Stimulated activated memory B cell treated with anti-CD40 and anti-IgM and Interleukin-4, amounts not matched to agents 10 μg/mL and 1 μg/mL and 100 μg/mL, for 72 hours (primary cell): ENCODE results near the gene BMPER.

ENCODE experiments used
- ATAC-seq: fragments of 150-1000 bp; cut with Tn5 transposase; 2 replicates; pipeline ENCODE4 v1.10.0; 2021
- H3K27ac Mint-ChIP-seq: one replicate; pipeline ENCODE4 v1.8.0; 2022; ENCODE audit warnings: mild to moderate bottlenecking, mixed read lengths
- H3K27me3 Mint-ChIP-seq: one replicate; pipeline ENCODE4 v1.8.0; 2022; ENCODE audit warnings: mixed read lengths
- H3K36me3 Mint-ChIP-seq: one replicate; pipeline ENCODE4 v1.8.0; 2022; ENCODE audit warnings: mixed read lengths
- H3K4me1 Mint-ChIP-seq: one replicate; pipeline ENCODE4 v1.8.0; 2022; ENCODE audit warnings: mixed read lengths
- H3K4me3 Mint-ChIP-seq: one replicate; pipeline ENCODE4 v1.8.0; 2022; ENCODE audit warnings: mild to moderate bottlenecking, moderate library complexity, mixed read lengths
- H3K9me3 Mint-ChIP-seq: one replicate; pipeline ENCODE4 v1.8.0; 2022; ENCODE audit warnings: mixed read lengths

The BMPER gene

DNA sequence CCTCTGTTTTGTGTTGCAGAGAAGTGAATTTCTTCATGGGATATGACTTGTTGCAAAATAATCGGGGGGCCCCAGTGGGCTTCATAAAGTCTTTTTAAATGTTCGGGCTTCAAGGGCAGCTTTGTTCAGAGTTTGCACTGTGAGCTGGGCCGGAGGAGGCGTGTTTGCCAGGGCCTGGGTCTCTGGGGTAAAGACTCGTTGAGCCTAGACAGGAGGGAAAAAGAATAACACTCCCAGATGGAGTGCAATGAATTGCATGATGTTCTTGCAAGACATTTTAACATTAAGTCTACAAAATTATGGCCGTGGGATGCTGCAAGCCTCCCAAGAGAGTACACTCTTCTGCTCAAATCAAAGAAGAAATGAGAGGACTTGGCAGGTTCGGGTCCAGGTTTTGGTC, 23.6 kb downstream of the BMPER start:
- H3K9me3 Mint-ChIP-seq: no peaks in the 10 kb centered on the region
- no peaks in the 10 kb centered on the region for H3K4me1 Mint-ChIP-seq
- no peak overlapping the region for H3K4me3 Mint-ChIP-seq
- H3K36me3 Mint-ChIP-seq: no peaks in the 10 kb centered on the region
- H3K27me3 Mint-ChIP-seq: peaks cover 45% of the 10 kb centered on the region
- ATAC-seq: no peak
- H3K27ac Mint-ChIP-seq: no peak overlapping the region

DNA sequence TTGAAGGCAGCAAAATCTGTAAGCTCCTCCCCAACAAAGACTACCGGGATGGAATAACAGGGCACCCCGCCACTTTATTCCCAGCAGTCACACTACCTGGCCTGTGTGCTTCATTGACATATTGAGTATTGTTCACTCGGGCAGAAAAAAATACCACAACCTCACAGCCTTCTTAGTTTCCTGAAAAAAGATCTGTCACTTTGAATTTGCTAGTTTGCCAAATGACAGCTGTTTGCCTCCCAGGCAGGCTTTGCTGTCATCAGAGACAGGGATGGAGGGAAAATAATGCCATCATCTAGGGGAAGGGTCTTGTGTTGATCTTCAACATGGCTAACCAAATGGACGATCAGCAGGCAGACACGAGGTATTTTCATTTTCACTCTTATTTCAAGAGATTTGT, 26.9 kb downstream of the BMPER start:
- no peaks in the 10 kb centered on the region for H3K36me3 Mint-ChIP-seq
- H3K27me3 Mint-ChIP-seq: peaks cover 39% of the 10 kb centered on the region
- no peaks in the 10 kb centered on the region for H3K4me1 Mint-ChIP-seq
- no peaks in the 10 kb centered on the region for H3K9me3 Mint-ChIP-seq
- no peak overlapping the region for H3K27ac Mint-ChIP-seq
- no peak for ATAC-seq
- H3K4me3 Mint-ChIP-seq: no peak overlapping the region

DNA sequence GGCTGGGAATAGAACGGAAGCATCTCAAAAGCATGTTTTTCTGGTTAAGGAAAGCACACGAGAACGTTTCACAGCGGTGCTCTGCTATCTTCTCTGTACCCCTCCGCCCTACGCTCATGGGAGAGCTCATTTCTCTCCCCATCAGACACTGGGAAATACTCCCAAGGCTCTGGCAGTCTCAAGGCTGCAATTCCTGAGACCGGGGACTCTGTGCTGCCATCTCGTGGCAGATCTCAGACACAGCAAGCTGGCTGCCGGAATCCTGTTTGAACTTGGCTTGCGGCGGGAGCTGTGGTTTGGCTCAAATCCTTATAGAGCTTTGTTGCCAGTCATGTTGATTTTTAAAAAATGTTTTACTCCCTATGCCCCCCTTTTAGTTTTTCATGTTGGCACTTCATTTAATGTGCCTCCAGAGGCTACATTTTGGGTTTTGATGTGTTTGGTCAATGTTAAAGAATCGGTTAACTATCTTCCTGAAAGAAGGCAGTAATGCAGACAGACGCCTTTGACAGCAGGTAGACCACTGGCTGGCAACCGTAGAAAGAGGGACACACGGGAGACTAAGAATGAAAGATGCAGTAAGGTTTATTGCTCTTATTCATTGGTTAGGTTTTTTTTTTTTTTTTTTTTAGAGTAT, 27.6 kb downstream of the BMPER start:
- H3K27me3 Mint-ChIP-seq: peaks cover 44% of the 10 kb centered on the region
- H3K27ac Mint-ChIP-seq: no peak overlapping the region
- H3K4me1 Mint-ChIP-seq: no peaks in the 10 kb centered on the region
- no peak for ATAC-seq
- H3K4me3 Mint-ChIP-seq: no peak overlapping the region
- H3K9me3 Mint-ChIP-seq: no peaks in the 10 kb centered on the region
- no peaks in the 10 kb centered on the region for H3K36me3 Mint-ChIP-seq

DNA sequence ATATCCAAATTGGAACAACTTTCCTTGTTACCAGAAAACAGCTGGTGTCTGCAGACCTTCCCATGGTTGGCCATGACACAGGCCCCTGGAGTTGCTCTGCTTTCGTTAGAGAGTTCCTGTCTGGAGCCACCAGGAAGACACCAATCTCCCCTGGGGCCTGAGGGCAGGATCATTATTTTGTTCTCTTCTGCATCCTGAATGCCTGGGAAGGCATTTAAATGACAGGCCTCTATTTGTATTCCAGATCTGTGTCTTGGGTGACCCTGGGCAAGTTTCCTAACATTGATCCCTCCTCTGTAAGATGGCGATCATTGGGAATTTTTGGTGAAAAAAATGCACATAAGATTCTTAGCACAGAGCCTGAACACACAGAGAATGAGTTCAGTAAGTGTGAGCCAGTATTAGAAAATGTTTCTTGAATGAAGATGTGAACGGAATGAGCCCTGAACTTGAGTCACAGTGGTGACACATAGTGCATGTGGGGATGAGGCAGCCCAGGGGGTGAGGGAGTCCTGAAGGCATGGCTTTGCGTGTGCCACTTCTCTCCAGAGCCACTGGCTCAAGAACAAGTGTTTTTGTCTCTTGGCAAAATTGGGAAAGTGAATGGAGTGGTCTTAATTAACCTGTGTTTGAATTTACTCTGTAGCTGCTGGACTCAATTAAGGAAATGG, 28.4 kb downstream of the BMPER start:
- H3K27ac Mint-ChIP-seq: no peak overlapping the region

DNA sequence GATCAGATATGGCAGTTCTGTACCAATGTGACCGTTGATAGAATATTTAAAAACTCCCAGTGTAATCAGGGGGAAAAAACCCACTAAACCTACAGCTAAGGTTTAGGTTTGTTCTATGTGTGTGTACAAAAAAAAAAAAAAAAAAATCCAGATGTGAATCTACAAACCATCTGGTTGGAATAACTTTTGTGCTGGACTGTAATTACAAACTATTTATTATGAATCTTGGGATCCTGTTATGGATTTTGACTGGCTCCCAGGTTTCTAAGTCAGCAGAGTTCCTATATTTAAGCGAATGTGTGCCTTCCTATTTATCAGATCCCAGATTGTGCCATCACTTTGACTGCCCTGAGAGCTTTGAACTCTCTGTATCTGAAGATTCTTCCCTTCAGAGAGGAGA, 29.1 kb downstream of the BMPER start:
- Mint-ChIP-seq H3K27me3 (peaks cover 40% of the 10 kb centered on the region), H3K27ac (no peak overlapping the region), H3K4me3 (no peak overlapping the region), H3K36me3 (no peaks in the 10 kb centered on the region), H3K4me1 (no peaks in the 10 kb centered on the region), H3K9me3 (no peaks in the 10 kb centered on the region)
- ATAC-seq: no peak

More for the DNA sequence above, 28.4 kb downstream of the BMPER start:
- no peaks in the 10 kb centered on the region for H3K9me3 Mint-ChIP-seq
- no peaks in the 10 kb centered on the region for H3K4me1 Mint-ChIP-seq
- ATAC-seq: no peak
- H3K27me3 Mint-ChIP-seq: peaks cover 39% of the 10 kb centered on the region
- no peaks in the 10 kb centered on the region for H3K36me3 Mint-ChIP-seq
- H3K4me3 Mint-ChIP-seq: no peak overlapping the region

DNA sequence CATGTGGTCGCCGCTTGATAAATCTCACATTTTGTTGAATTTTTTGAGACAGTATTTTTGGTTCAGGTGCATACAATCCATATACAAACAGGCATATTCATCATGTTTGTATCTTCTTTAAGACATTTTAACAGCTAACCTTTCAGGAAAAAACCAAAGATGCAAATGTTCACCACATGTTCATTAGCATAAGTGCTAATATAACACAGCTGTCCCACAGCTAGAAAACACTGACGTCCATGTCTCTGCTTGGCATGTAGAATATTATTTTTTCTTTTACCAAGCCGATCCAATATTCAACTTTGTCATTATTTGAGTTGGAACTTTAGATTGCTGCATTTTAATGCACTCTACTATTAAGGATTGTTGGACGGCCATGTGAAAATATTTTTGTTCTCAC, 31.2 kb downstream of the BMPER start:
- no peaks in the 10 kb centered on the region for H3K36me3 Mint-ChIP-seq
- no peak overlapping the region for H3K27ac Mint-ChIP-seq
- no peak overlapping the region for H3K4me3 Mint-ChIP-seq
- H3K27me3 Mint-ChIP-seq: peaks cover 50% of the 10 kb centered on the region
- H3K9me3 Mint-ChIP-seq: no peaks in the 10 kb centered on the region
- no peaks in the 10 kb centered on the region for H3K4me1 Mint-ChIP-seq
- ATAC-seq: no peak

DNA sequence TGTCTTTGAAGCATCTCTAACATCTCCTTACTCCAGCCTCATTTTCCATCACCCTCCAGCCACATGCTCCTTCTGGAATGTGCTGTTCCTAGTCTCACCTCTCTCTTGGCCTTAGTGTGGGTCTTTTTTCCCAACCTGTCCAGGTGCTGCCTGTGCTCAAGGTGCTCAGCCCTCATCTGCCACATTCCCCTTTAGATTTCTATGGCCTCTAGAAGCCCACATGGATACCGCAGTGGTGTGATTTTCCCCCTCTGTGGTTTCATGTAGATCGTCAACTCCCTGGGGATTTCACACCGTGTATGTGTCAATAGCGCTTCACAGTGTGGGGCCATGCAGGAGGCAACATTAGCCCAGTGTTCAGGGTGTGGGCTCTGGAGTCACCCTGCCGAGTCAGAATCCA, 32.5 kb downstream of the BMPER start:
- Mint-ChIP-seq H3K4me3 (no peak overlapping the region), H3K36me3 (no peaks in the 10 kb centered on the region), H3K9me3 (no peaks in the 10 kb centered on the region), H3K27me3 (peaks cover 41% of the 10 kb centered on the region), H3K27ac (no peak overlapping the region), H3K4me1 (no peaks in the 10 kb centered on the region)
- peak; percentile 25 for ATAC-seq

DNA sequence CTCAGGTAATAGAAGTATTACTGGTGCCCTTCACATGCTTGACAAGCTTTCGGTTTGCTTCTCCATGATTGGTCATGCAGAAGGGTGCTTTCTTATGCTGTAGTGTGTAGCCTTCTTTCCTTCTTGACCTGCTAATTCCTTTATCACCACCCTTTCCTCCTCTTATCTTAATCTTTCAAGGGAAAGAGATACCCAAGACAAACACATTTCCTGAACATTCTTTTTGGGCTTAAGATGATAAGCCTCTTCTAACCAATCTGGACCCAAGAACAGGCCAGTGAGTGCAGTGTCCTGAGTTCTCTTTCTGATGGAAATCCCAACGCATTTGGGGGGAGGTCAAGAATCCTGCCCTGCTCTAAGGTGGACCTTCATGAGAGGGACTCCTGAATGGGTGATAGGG, 33.8 kb downstream of the BMPER start:
- Mint-ChIP-seq H3K4me3 (no peak overlapping the region), H3K4me1 (no peaks in the 10 kb centered on the region), H3K27me3 (peaks cover 28% of the 10 kb centered on the region), H3K27ac (no peak overlapping the region), H3K9me3 (no peaks in the 10 kb centered on the region), H3K36me3 (no peaks in the 10 kb centered on the region)
- no peak for ATAC-seq

DNA sequence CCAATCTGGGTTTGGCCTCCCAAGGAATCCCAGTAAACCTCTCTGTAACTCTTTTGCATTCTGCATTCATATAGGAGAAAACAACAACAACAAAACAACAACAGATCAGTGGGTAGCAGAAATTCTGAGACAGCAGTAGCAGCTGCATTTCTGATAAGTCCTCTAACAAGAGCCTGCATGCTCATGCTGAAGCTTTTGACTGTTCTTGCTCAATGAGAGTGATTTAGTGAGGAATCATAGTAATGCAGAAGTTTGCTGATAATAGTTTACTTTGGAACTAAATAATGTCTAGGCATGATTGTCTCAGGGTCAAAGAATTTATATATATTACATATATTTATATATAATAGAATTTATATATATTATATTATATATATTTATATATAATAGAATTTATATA, 35.2 kb downstream of the BMPER start:
- H3K27ac Mint-ChIP-seq: no peak overlapping the region
- H3K4me1 Mint-ChIP-seq: no peaks in the 10 kb centered on the region
- peaks cover 26% of the 10 kb centered on the region for H3K27me3 Mint-ChIP-seq
- H3K9me3 Mint-ChIP-seq: no peaks in the 10 kb centered on the region
- no peak overlapping the region for H3K4me3 Mint-ChIP-seq
- no peaks in the 10 kb centered on the region for H3K36me3 Mint-ChIP-seq
- ATAC-seq: no peak

DNA sequence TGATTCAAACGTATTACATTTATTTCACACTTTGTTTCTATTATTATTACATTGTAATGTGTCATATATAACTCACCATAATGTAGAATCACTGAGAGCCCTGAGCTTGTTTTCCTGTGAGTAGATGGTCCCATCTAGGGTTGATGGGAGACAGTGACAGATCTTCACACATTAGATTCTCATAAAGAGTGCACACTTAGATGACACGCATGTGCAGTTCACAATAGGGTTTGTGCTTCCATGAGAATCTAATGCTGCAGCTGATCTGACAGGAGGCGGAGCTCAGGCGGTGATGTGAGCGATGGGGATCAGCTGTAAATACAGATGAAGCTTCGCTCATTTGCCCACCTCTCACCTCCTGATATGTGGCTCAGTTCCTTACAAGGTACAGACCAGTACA, 36.1 kb downstream of the BMPER start:
- Mint-ChIP-seq H3K27ac (no peak overlapping the region), H3K4me1 (no peaks in the 10 kb centered on the region), H3K27me3 (peaks cover 35% of the 10 kb centered on the region), H3K36me3 (no peaks in the 10 kb centered on the region), H3K9me3 (no peaks in the 10 kb centered on the region), H3K4me3 (no peak overlapping the region)
- ATAC-seq: peak; percentile 6

DNA sequence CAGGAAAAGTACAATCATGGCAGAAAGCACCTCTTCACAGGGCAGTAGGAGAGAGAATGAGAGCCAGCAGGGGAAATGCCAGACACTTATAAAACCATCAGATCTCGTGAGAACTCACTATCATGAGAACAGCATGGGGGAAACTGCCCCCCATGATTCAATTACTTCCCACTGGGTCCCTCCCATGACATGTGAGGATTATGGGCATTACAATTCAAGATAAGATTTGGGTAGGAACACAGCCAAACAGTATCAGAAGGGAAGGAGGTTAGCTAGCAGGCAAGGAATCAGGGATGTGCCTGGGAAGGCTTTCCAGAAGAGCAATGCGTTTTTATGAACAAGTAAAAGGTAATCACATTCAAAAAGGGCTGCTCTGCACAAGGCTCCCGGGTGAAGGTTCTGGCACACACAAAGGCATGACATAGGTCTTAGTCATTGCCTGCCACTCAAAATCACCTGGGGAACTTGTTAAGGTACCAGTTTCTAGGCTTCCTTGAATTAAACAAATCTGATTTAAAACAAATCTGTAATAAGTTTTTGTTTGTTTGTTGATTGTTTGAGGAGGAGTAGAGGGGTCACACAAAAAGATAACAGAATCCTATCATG, 40.9 kb downstream of the BMPER start:
- Mint-ChIP-seq H3K4me3 (no peak overlapping the region), H3K27me3 (peaks cover 19% of the 10 kb centered on the region), H3K27ac (no peak overlapping the region), H3K9me3 (peaks cover 4% of the 10 kb centered on the region), H3K36me3 (no peaks in the 10 kb centered on the region), H3K4me1 (no peaks in the 10 kb centered on the region)
- no peak for ATAC-seq

DNA sequence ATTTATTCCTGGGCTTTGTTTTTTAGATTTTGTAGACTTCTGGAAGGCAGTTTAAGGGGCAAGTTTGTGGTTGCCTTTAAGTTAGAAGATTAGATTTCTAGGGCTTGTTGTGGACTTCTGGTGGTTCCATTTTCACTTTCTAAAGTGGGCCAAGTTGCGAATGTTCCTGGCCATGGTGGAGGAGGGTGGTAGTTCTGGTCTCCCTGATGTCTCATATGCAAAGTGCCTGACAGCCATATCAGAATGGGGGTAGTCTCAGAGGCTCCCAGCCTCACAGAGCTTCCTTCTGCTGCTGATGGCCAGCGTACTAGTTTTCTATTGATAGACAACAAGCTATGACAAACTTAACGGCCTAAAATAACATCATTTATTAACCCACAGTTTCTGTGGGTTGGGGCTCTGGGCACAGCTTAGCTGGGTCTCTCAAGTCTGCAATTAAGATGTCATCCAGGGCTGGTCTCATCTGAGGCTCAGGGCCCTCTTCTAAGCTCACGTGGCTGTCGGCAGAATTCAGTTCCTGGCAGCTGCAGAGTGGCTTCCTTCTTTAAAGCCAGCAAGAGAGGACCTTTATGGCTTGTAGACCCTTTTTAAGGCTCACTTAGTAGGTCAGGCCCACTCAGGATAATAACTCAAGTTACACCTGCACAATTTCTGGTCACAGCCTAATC, 44.8 kb downstream of the BMPER start:
- peaks cover 4% of the 10 kb centered on the region for H3K9me3 Mint-ChIP-seq
- no peaks in the 10 kb centered on the region for H3K36me3 Mint-ChIP-seq
- ATAC-seq: no peak
- no peaks in the 10 kb centered on the region for H3K4me1 Mint-ChIP-seq
- H3K27me3 Mint-ChIP-seq: peaks cover 19% of the 10 kb centered on the region
- H3K27ac Mint-ChIP-seq: no peak overlapping the region
- H3K4me3 Mint-ChIP-seq: no peak overlapping the region

DNA sequence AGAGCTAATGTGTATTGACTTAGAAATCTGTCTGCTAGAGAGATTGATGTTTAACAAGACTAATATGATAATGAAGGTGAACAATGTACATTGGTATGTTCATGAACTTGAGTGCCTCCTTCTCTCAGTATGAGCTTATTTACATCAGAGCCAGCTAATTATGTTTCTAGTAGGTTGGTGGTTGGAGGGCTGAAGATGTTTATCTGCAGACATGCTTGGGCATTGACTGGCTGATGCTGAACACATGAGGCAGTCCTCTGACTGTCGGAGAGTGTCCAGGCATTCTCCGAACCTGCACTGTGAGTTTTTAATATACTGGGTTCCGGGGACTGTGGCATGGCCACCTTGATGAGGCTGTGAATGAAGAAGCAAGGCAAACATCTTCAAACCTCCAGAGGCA, 47.5 kb downstream of the BMPER start:
- no peak overlapping the region for H3K4me3 Mint-ChIP-seq
- H3K27me3 Mint-ChIP-seq: peaks cover 8% of the 10 kb centered on the region
- no peak overlapping the region for H3K27ac Mint-ChIP-seq
- peaks cover 4% of the 10 kb centered on the region for H3K9me3 Mint-ChIP-seq
- ATAC-seq: no peak
- H3K36me3 Mint-ChIP-seq: no peaks in the 10 kb centered on the region
- H3K4me1 Mint-ChIP-seq: no peaks in the 10 kb centered on the region

DNA sequence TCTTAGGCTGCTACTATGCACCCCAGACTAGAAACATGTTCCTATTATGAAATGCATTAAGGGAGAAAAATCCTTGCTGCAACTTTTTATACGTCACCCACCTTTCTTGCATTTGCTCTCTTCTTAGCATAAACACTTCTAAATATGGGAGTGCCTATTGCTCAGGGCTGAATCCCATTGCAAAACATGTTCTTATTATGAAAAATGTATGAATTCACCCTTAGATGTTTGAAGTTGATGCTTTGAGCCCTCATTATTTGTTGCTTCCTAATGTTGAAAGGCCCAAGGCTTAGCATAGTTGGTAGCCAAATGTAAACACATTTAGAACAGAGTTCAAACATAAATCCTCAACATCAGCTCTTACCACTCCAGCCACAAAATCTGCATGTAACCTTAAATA, 52.8 kb downstream of the BMPER start:
- Mint-ChIP-seq H3K9me3 (no peaks in the 10 kb centered on the region), H3K4me1 (no peaks in the 10 kb centered on the region), H3K4me3 (no peak overlapping the region), H3K27me3 (no peaks in the 10 kb centered on the region), H3K36me3 (no peaks in the 10 kb centered on the region), H3K27ac (no peak overlapping the region)
- ATAC-seq: no peak

DNA sequence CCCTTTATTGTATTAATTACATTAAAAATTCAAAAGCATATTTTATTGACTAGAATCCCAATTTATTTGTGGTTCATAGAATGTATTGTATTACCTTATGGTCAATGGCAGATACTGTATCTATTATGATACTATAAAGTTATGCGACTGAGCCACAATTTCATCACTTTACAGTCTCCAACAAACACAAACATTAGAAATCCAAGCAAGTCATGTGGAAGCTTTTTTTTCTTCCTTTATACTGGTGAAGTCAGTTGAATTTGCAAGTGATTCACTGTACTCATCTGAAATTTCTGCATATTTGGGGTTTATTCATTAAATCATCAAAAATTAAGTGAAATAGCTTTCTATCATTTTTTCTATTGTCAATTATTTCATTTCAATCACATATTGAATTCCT, 54.3 kb downstream of the BMPER start:
- Mint-ChIP-seq H3K27ac (no peak overlapping the region), H3K27me3 (no peaks in the 10 kb centered on the region), H3K9me3 (no peaks in the 10 kb centered on the region), H3K36me3 (no peaks in the 10 kb centered on the region), H3K4me1 (no peaks in the 10 kb centered on the region), H3K4me3 (no peak overlapping the region)
- no peak for ATAC-seq

DNA sequence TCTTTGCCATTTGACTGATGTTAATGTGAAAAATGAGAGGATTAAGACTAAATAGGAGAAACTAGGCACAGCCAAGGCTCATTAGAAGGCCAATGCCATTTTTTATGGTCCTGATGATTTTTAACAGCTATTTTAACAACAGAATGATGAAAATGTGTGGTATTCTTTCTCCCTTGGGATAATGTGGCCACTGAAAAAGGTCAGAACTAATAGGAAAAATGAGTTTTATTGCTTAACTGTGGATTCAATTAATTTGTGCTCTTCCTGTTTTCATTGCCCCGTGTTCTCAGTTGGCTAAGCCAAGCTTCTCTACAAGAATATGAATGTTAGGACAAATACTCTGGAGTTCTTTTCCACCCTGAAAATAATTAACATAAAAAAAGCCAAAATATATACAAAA, 56.6 kb downstream of the BMPER start:
- Mint-ChIP-seq H3K4me1 (no peaks in the 10 kb centered on the region), H3K9me3 (no peaks in the 10 kb centered on the region), H3K27me3 (no peaks in the 10 kb centered on the region), H3K36me3 (no peaks in the 10 kb centered on the region), H3K4me3 (no peak overlapping the region), H3K27ac (no peak overlapping the region)
- ATAC-seq: no peak
